A549 (cell line): ENCODE results near the gene FAM180B.

Source experiments
- POLR2A ChIP-seq: IDR thresholded peaks from 2 replicates; pipeline ENCODE4 v1.6.1; 2012; ENCODE audit warnings: mild to moderate bottlenecking, low read length
- RCOR1 ChIP-seq: fragments of 150-350 bp; IDR thresholded peaks from 2 replicates; pipeline ENCODE4 v1.6.1; 2014; ENCODE audit warnings: antibody characterized with exemption, low read length, low read depth

GRCh38 chr11:47550288-47551047 is 36.0 kb upstream of the FAM180B start:
- TF ChIP-seq RCOR1 (no peak), POLR2A (no peak)
